PC-9 (cell line): ENCODE data around the gene TMEM176B. TPM values are rescaled to one million over a fixed set of nuclear protein-coding genes. Genes with fewer than 3 reads are reported as not detected.

ENCODE experiments used
- Bru-seq: library from RNA; stranded (reverse); fragments of 400-500 nt; gene quantifications from one replicate; lab custom pipeline; 2021; lab: Mats Ljungman, UMichigan
- BruChase-seq, 2 experiments: library from RNA; stranded (reverse); fragments of 400-500 nt; gene quantifications; one replicate each; lab custom pipeline; 2021; lab: Mats Ljungman, UMichigan
- BruUV-seq: library from RNA; stranded (reverse); fragments of 400-500 nt; replicated peaks from 2 replicates; lab custom pipeline; 2021; lab: Mats Ljungman, UMichigan
- CTCF ChIA-PET: fragments of 300-600 bp; sonication (Branson Sonifier 250); formaldehyde crosslinking; loops from one replicate; lab custom pipeline; 2022; ENCODE audit warnings: antibody characterized with exemption; lab: Charles Lee
- POLR2A ChIA-PET: fragments of 300-600 bp; sonication (Branson Sonifier 250); formaldehyde crosslinking; loops from one replicate; lab custom pipeline; 2022; ENCODE audit warnings: antibody characterized with exemption; ENCODE audit not compliant: unreplicated experiment; lab: Charles Lee
- DNase-seq, 2 experiments: peaks; one replicate each; pipeline versions ENCODE4 v3.0.0 to v3.0.0-alpha.2; 2015 to 2022; ENCODE audit warnings: mixed read lengths in 1 of 2
- H2AFZ ChIP-seq: fragments of 200-600 bp; sonication (generic); 2 replicates; pipeline ENCODE4 v1.8.1; 2017; ENCODE audit warnings: antibody characterized with exemption
- H3F3A ChIP-seq: fragments of 200-600 bp; sonication (generic); 2 replicates; pipeline ENCODE4 v1.8.1; 2017; ENCODE audit warnings: antibody characterized with exemption, mild to moderate bottlenecking, low read depth; ENCODE audit not compliant: insufficient read depth
- H3K27ac ChIP-seq: fragments of 200-600 bp; sonication (generic); 2 replicates; pipeline ENCODE4 v1.6.1; 2016; ENCODE audit warnings: mixed run types
- H3K27me3 ChIP-seq: fragments of 200-600 bp; sonication (generic); 2 replicates; pipeline ENCODE4 v1.6.1; 2016; ENCODE audit warnings: low read depth, mixed run types; ENCODE audit not compliant: insufficient read depth
- H3K36me3 ChIP-seq: fragments of 200-600 bp; sonication (generic); 2 replicates; pipeline ENCODE4 v1.6.1; 2016; ENCODE audit warnings: low read depth, mixed run types
- H3K4me1 ChIP-seq: fragments of 200-600 bp; sonication (generic); replicated peaks from 2 replicates; pipeline ENCODE4 v1.6.1; 2016; ENCODE audit warnings: mixed run types; ENCODE audit not compliant: insufficient read depth
- H3K4me2 ChIP-seq: fragments of 200-600 bp; sonication (generic); 2 replicates; pipeline ENCODE4 v1.6.1; 2017; ENCODE audit warnings: mixed run types
- H3K4me3 ChIP-seq: fragments of 200-600 bp; sonication (generic); 2 replicates; pipeline ENCODE4 v1.6.1; 2016; ENCODE audit warnings: mixed run types
- H3K79me2 ChIP-seq: fragments of 200-600 bp; sonication (generic); 2 replicates; pipeline ENCODE4 v1.6.1; 2017; ENCODE audit warnings: low read depth, mixed run types
- H3K9me2 ChIP-seq: fragments of 200-600 bp; sonication (generic); 2 replicates; pipeline ENCODE4 v1.8.1; 2017; ENCODE audit warnings: mild to moderate bottlenecking; ENCODE audit not compliant: insufficient read depth
- H3K9me3 ChIP-seq: fragments of 200-600 bp; sonication (generic); 2 replicates; pipeline ENCODE4 v1.8.1; 2016; ENCODE audit warnings: low read depth; ENCODE audit not compliant: insufficient read depth
- H4K20me1 ChIP-seq: fragments of 200-600 bp; sonication (generic); 2 replicates; pipeline ENCODE4 v1.8.1; 2017; ENCODE audit not compliant: insufficient read depth
- CTCF ChIP-seq: fragments of 200-600 bp; sonication (generic); conservative IDR thresholded peaks from 2 replicates; pipeline ENCODE4 v1.6.1; 2017; ENCODE audit warnings: mixed run types, antibody characterized with exemption, mild to moderate bottlenecking, moderate library complexity
- EZH2 ChIP-seq: fragments of 200-600 bp; sonication (generic); IDR thresholded peaks from 2 replicates; pipeline ENCODE4 v1.8.0; 2017; ENCODE audit warnings: antibody characterized with exemption, low read depth
- intact Hi-C: fragments of 100-400 bp; cut with micrococcal nuclease; formaldehyde crosslinking; loops from one replicate; pipeline ENCODE4 v1.10.0; 2022; ENCODE audit not compliant: unreplicated experiment
- long read RNA-seq: library from polyadenylated mRNA; stranded (forward); transcript quantifications from one replicate; pipeline ENCODE4 v2.0.0, GENCODE V29; 2022
- total RNA-seq: library from RNA; stranded (reverse); gene quantifications from 2 replicates; pipeline ENCODE4 v1.2.3, GENCODE V29; 2021

The TMEM176B gene
- 1.9 and 2.3 TPM in 2 replicates for total RNA-seq
- Bru-seq, nascent RNA = percentile 30 among the genes with signal in this experiment
- percentile 35 among the genes with signal in this experiment for BruChase-seq, experiment 1, labeled RNA remaining after a 2-hour chase
- BruChase-seq, experiment 2, labeled RNA remaining after a 6-hour chase = percentile 36 among the genes with signal in this experiment
- long read RNA-seq, partial matches to known transcripts = 0 of 3 reads
- long read RNA-seq, other reads (novel, unspliced or antisense) = 3 of 3 reads

- H3K36me3 ChIP-seq = no peaks in the 10 kb centered on the region
- DNase-seq = no peak
- no peak within 1 kb of the TSS for H2AFZ ChIP-seq
- no peak within 1 kb of the TSS for H3K27ac ChIP-seq
- H3K27me3 ChIP-seq = peaks cover 94% of the 10 kb centered on the region
- intact Hi-C loops = no loop called here
- H3K9me3 ChIP-seq = no peaks in the 10 kb centered on the region
- H3F3A ChIP-seq = no peaks in the 10 kb centered on the region
- H3K79me2 ChIP-seq = no peaks in the 10 kb centered on the region
- TF ChIP-seq EZH2 (no peak), CTCF (no peak)
- no peak within 1 kb of the TSS for H3K4me2 ChIP-seq
- POLR2A ChIA-PET = interaction anchor here (0.7 kb wide), 1 partner anchor 307 kb away, joined by 3 read pairs; no protein-coding TSS in a partner anchor
- no TSS peak for BruUV-seq
- no peaks in the 10 kb centered on the region for H3K4me1 ChIP-seq
- H3K4me3 ChIP-seq = no peak within 1 kb of the TSS
- H4K20me1 ChIP-seq = no peaks in the 10 kb centered on the region
- CTCF ChIA-PET = no interaction called here
- H3K9me2 ChIP-seq = no peaks in the 10 kb centered on the region
Observed at GRCh38 chr7:150799741-150800580, at the start of gene TMEM176B. Gene TMEM176B, minus strand, starts transcription at chr7:150800364. Its CDS starts 3,795 bp downstream, at chr7:150796569.

- POLR2A ChIA-PET = no interaction called here
- Histone ChIP-seq H3F3A (no peaks in the 10 kb centered on the region), H3K27me3 (peaks cover 97% of the 10 kb centered on the region), H2AFZ (no peak overlapping the region), H3K27ac (no peak overlapping the region), H3K4me2 (no peak overlapping the region), H3K36me3 (no peaks in the 10 kb centered on the region), H4K20me1 (no peaks in the 10 kb centered on the region), H3K4me3 (no peak overlapping the region), H3K4me1 (no peaks in the 10 kb centered on the region), H3K9me3 (no peaks in the 10 kb centered on the region), H3K79me2 (no peaks in the 10 kb centered on the region), H3K9me2 (no peaks in the 10 kb centered on the region)
- no peak for DNase-seq
- no TSS peak for BruUV-seq
- no peak for TF ChIP-seq CTCF
- no peak for TF ChIP-seq EZH2
- CTCF ChIA-PET = no interaction called here
- intact Hi-C loops = no loop called here
Observed at GRCh38 chr7:150849204-150849775, 49.1 kb upstream of the TMEM176B start.

GRCh38 chr7:150848561-150849115 is 48.5 kb upstream of the TMEM176B start:
- Histone ChIP-seq H3K36me3 (no peaks in the 10 kb centered on the region), H4K20me1 (no peaks in the 10 kb centered on the region), H3K79me2 (no peaks in the 10 kb centered on the region), H3K9me2 (no peaks in the 10 kb centered on the region), H3K4me2 (no peak overlapping the region), H3F3A (no peaks in the 10 kb centered on the region), H3K27ac (no peak overlapping the region), H3K4me1 (no peaks in the 10 kb centered on the region), H3K9me3 (no peaks in the 10 kb centered on the region), H2AFZ (no peak overlapping the region), H3K27me3 (peaks cover 97% of the 10 kb centered on the region), H3K4me3 (no peak overlapping the region)
- no peak for DNase-seq
- CTCF ChIA-PET = no interaction called here
- BruUV-seq = no TSS peak
- POLR2A ChIA-PET = no interaction called here
- intact Hi-C loops = no loop called here
- TF ChIP-seq CTCF = no peak
- TF ChIP-seq EZH2 = no peak
